ENCODE measurements around the gene ADGRB2.

Gene ADGRB2

GRCh38 chr1:31792541-31792940 lies 28.4 kb upstream of the ADGRB2 start:
- H3K9ac ChIP-seq (ENCODE audit: low read length) = no peak overlapping the region
- no peaks in the 10 kb centered on the region for H3K79me2 ChIP-seq (ENCODE audit: insufficient read depth, low read length)
- H3K9me2 ChIP-seq (replicated peaks; ENCODE audit: insufficient read depth, low read length) = no peaks in the 10 kb centered on the region
- no peak overlapping the region for H3K4me3 ChIP-seq (ENCODE audit: insufficient read depth, low read length, poor library complexity, severe bottlenecking)
- H3K36me3 ChIP-seq (ENCODE audit: low read length) = no peaks in the 10 kb centered on the region
- no peak overlapping the region for H2AFZ ChIP-seq (ENCODE audit: low read depth, low read length, severe bottlenecking)
- TF ChIP-seq EZH2phosphoT487 (conservative IDR thresholded peaks at IDR 0.05; ENCODE audit: low read length) (no peak), CTCF (IDR thresholded peaks at IDR 0.05; ENCODE audit: insufficient read depth, low read length, poor library complexity, severe bottlenecking) (no peak)
- no peaks in the 10 kb centered on the region for H4K20me1 ChIP-seq (ENCODE audit: low read depth, low read length)
- peaks cover 8% of the 10 kb centered on the region for H3F3A ChIP-seq (ENCODE audit: insufficient read depth)
- H3K27ac ChIP-seq (ENCODE audit: low read depth, low read length) = no peak overlapping the region
- H3K9me3 ChIP-seq (ENCODE audit: insufficient read depth, low read length) = no peaks in the 10 kb centered on the region
- H3K27me3 ChIP-seq (ENCODE audit: low read length) = no peaks in the 10 kb centered on the region
- no peak overlapping the region for H3K4me2 ChIP-seq (ENCODE audit: low read depth, low read length, poor library complexity, severe bottlenecking)

GRCh38 chr1:31792116-31792515 lies 28.0 kb upstream of the ADGRB2 start:
- no peaks in the 10 kb centered on the region for H3K9me2 ChIP-seq (replicated peaks; ENCODE audit: insufficient read depth, low read length)
- H3K9me3 ChIP-seq (ENCODE audit: insufficient read depth, low read length) = no peaks in the 10 kb centered on the region
- H3K79me2 ChIP-seq (ENCODE audit: insufficient read depth, low read length) = no peaks in the 10 kb centered on the region
- no peak overlapping the region for H2AFZ ChIP-seq (ENCODE audit: low read depth, low read length, severe bottlenecking)
- no peak overlapping the region for H3K4me3 ChIP-seq (ENCODE audit: insufficient read depth, low read length, poor library complexity, severe bottlenecking)
- H3K9ac ChIP-seq (ENCODE audit: low read length) = no peak overlapping the region
- no peaks in the 10 kb centered on the region for H3K36me3 ChIP-seq (ENCODE audit: low read length)
- H3F3A ChIP-seq (ENCODE audit: insufficient read depth) = peaks cover 8% of the 10 kb centered on the region
- no peak overlapping the region for H3K4me2 ChIP-seq (ENCODE audit: low read depth, low read length, poor library complexity, severe bottlenecking)
- TF ChIP-seq CTCF (IDR thresholded peaks at IDR 0.05; ENCODE audit: insufficient read depth, low read length, poor library complexity, severe bottlenecking) (no peak), EZH2phosphoT487 (conservative IDR thresholded peaks at IDR 0.05; ENCODE audit: low read length) (no peak)
- H4K20me1 ChIP-seq (ENCODE audit: low read depth, low read length) = no peaks in the 10 kb centered on the region
- H3K27me3 ChIP-seq (ENCODE audit: low read length) = no peaks in the 10 kb centered on the region
- no peak overlapping the region for H3K27ac ChIP-seq (ENCODE audit: low read depth, low read length)

GRCh38 chr1:31791131-31791858 lies 27.2 kb upstream of the ADGRB2 start:
- no peaks in the 10 kb centered on the region for H3K9me2 ChIP-seq (replicated peaks; ENCODE audit: insufficient read depth, low read length)
- H3K36me3 ChIP-seq (ENCODE audit: low read length) = no peaks in the 10 kb centered on the region
- no peak overlapping the region for H3K4me2 ChIP-seq (ENCODE audit: low read depth, low read length, poor library complexity, severe bottlenecking)
- H3K27ac ChIP-seq (ENCODE audit: low read depth, low read length) = no peak overlapping the region
- H3K79me2 ChIP-seq (ENCODE audit: insufficient read depth, low read length) = no peaks in the 10 kb centered on the region
- no peaks in the 10 kb centered on the region for H3K27me3 ChIP-seq (ENCODE audit: low read length)
- H3K9me3 ChIP-seq (ENCODE audit: insufficient read depth, low read length) = no peaks in the 10 kb centered on the region
- no peak overlapping the region for H3K4me3 ChIP-seq (ENCODE audit: insufficient read depth, low read length, poor library complexity, severe bottlenecking)
- H3F3A ChIP-seq (ENCODE audit: insufficient read depth) = peaks cover 8% of the 10 kb centered on the region
- TF ChIP-seq EZH2phosphoT487 (conservative IDR thresholded peaks at IDR 0.05; ENCODE audit: low read length) = no peak
- TF ChIP-seq CTCF (IDR thresholded peaks at IDR 0.05; ENCODE audit: insufficient read depth, low read length, poor library complexity, severe bottlenecking) = no peak
- no peak overlapping the region for H3K9ac ChIP-seq (ENCODE audit: low read length)
- H2AFZ ChIP-seq (ENCODE audit: low read depth, low read length, severe bottlenecking) = no peak overlapping the region
- H4K20me1 ChIP-seq (ENCODE audit: low read depth, low read length) = no peaks in the 10 kb centered on the region
